B cell (primary cell): ENCODE results near the gene AREL1. TPM values are rescaled to one million over a fixed set of nuclear protein-coding genes. Genes with fewer than 3 reads are reported as not detected.

Source experiments
- ATAC-seq: fragments of 200-7000 bp; cut with Tn5 transposase; one replicate; pipeline ENCODE4 v1.10.0; 2021; ENCODE audit warnings: low read depth, mild to moderate bottlenecking, moderate number of reproducible peaks, moderate library complexity
- CTCF ChIA-PET: fragments of 350-600 bp; sonication (Branson Sonifier 250); formaldehyde crosslinking; loops from one replicate; lab custom pipeline; 2021; ENCODE audit warnings: antibody characterized with exemption, inconsistent platforms; lab: Charles Lee
- POLR2A ChIA-PET: fragments of 350-600 bp; sonication (Branson Sonifier 250); formaldehyde crosslinking; loops from one replicate; lab custom pipeline; 2021; ENCODE audit warnings: antibody characterized with exemption; lab: Charles Lee
- DNase-seq: peaks from one replicate; pipeline ENCODE4 v3.0.0; 2013
- H2AFZ ChIP-seq: 2 replicates; pipeline ENCODE4 v1.6.1; 2012; ENCODE audit warnings: mild to moderate bottlenecking, low read depth, low read length; ENCODE audit not compliant: insufficient read depth, poor library complexity, severe bottlenecking
- H3K27ac ChIP-seq, 2 donors: 1 replicate in 1 of 2; 2 replicates in 1 of 2; pipeline ENCODE4 v1.5.1; 2012 to 2013; ENCODE audit warnings: low read length in 2 of 2, mild to moderate bottlenecking in 2 of 2, moderate library complexity in 1 of 2
- H3K27me3 ChIP-seq, 4 experiments: fragments of 200-600 bp in 1 of 4; sonication (generic) in 1 of 4; replicated peaks in 1 of 4; 1 replicate in 2 of 4; 2 replicates in 2 of 4; pipeline versions ENCODE4 v1.6.1 to v1.7.0; 2013 to 2016; ENCODE audit warnings: low read length in 3 of 4, mild to moderate bottlenecking in 2 of 4, mixed read lengths in 1 of 4, moderate library complexity in 1 of 4; ENCODE audit not compliant: insufficient read depth in 4 of 4, control insufficient read depth in 3 of 4; ENCODE audit errors: control extremely low read depth in 1 of 4
- H3K36me3 ChIP-seq, 2 experiments: replicated peaks in 1 of 2; 1 replicate in 1 of 2; 2 replicates in 1 of 2; pipeline versions ENCODE4 v1.6.1 to v1.7.1; 2013; ENCODE audit warnings: low read length in 1 of 2; ENCODE audit not compliant: insufficient read depth in 2 of 2, control insufficient read depth in 1 of 2; ENCODE audit errors: control extremely low read depth in 1 of 2, extremely low read depth in 1 of 2
- H3K4me1 ChIP-seq, 2 donors: fragments of 200-600 bp in 1 of 2; sonication (generic) in 1 of 2; 1 replicate in 1 of 2; 2 replicates in 1 of 2; pipeline versions ENCODE4 v1.5.1 to v1.6.1; 2013 to 2017; ENCODE audit warnings: low read length in 2 of 2; ENCODE audit not compliant: control insufficient read depth in 2 of 2, insufficient read depth in 2 of 2
- H3K4me2 ChIP-seq: replicated peaks from 2 replicates; pipeline ENCODE3; 2012; ENCODE audit warnings: mild to moderate bottlenecking, low read depth, low read length; ENCODE audit not compliant: poor library complexity, severe bottlenecking
- H3K4me3 ChIP-seq, 5 experiments: fragments of 200-600 bp in 1 of 5; sonication (generic) in 1 of 5; 1 replicate in 3 of 5; 2 replicates in 2 of 5; pipeline versions ENCODE4 v1.5.1 to v1.7.0; 2011 to 2016; ENCODE audit warnings: low read length in 4 of 5, mild to moderate bottlenecking in 4 of 5, low read depth in 2 of 5, control low read depth in 1 of 5, moderate library complexity in 1 of 5; ENCODE audit not compliant: insufficient read depth in 1 of 5; ENCODE audit errors: control extremely low read depth in 1 of 5, extremely low read depth in 1 of 5
- H3K79me2 ChIP-seq: fragments of 200-600 bp; sonication (generic); one replicate; pipeline ENCODE4 v1.6.0; 2016; ENCODE audit warnings: low read length; ENCODE audit not compliant: control insufficient read depth, insufficient read depth
- H3K9ac ChIP-seq: fragments of 200-600 bp; sonication (generic); 2 replicates; pipeline ENCODE4 v1.6.1; 2017; ENCODE audit warnings: mild to moderate bottlenecking, low read length, moderate library complexity
- H3K9me3 ChIP-seq, 3 donors: one replicate each; pipeline versions ENCODE4 v1.6.1 to v1.7.1; 2013; ENCODE audit warnings: low read length in 2 of 3; ENCODE audit not compliant: control insufficient read depth in 2 of 3, insufficient read depth in 1 of 3; ENCODE audit errors: control extremely low read depth in 1 of 3
- H4K20me1 ChIP-seq: 2 replicates; pipeline ENCODE4 v1.6.0; 2012; ENCODE audit warnings: mild to moderate bottlenecking, low read length; ENCODE audit not compliant: insufficient read depth, control insufficient read depth, poor library complexity, severe bottlenecking
- H3K27ac Mint-ChIP-seq: one replicate; pipeline ENCODE4 v1.8.0; 2021; ENCODE audit warnings: mixed read lengths
- H3K27me3 Mint-ChIP-seq: one replicate; pipeline ENCODE4 v1.8.0; 2021; ENCODE audit warnings: mixed read lengths
- H3K4me1 Mint-ChIP-seq: one replicate; pipeline ENCODE4 v1.8.0; 2021; ENCODE audit warnings: mixed read lengths
- H3K4me3 Mint-ChIP-seq: one replicate; pipeline ENCODE4 v1.8.0; 2021; ENCODE audit warnings: mixed read lengths
- H3K9me3 Mint-ChIP-seq: one replicate; pipeline ENCODE4 v1.8.0; 2022; ENCODE audit warnings: mixed read lengths; ENCODE audit not compliant: insufficient read depth
- EZH2 ChIP-seq: IDR thresholded peaks from 2 replicates; pipeline ENCODE4 v1.6.1; 2012; ENCODE audit warnings: borderline replicate concordance, low read depth, mild to moderate bottlenecking, moderate library complexity, low read length; ENCODE audit not compliant: insufficient read depth, poor library complexity, severe bottlenecking
- WGBS: methylation state at CpG from one replicate; pipeline ENCODE4 v1.1.5; 2013; ENCODE audit warnings: missing lambda C conversion rate; ENCODE audit not compliant: insufficient coverage; 5-methylcytosine and 5-hydroxymethylcytosine counted together
- intact Hi-C: fragments of 100-400 bp; cut with micrococcal nuclease; formaldehyde crosslinking; loops from one replicate; pipeline ENCODE4 v1.10.0; 2022
- polyA plus RNA-seq: library from polyadenylated mRNA; depleted of rRNA; stranded (reverse); fragments of >200 nt; gene quantifications from 2 replicates; pipeline ENCODE4 v1.2.3, GENCODE V29; 2012
- total RNA-seq, 2 donors: library from RNA; stranded (reverse); fragments of 120-200 nt in 1 of 2; gene quantifications; 1 replicate in 1 of 2; 2 replicates in 1 of 2; pipeline versions ENCODE4 v1.2.3 to v1.2.4, GENCODE V29; 2013 to 2022
- TF ChIP-seq, protein P1 (sequence below): fragments of 200-600 bp; IDR thresholded peaks from one replicate; pipeline ENCODE4 v1.8.0; 2022; ENCODE audit warnings: antibody characterized with exemption, mild to moderate bottlenecking

The AREL1 gene
- total and polyA plus RNA-seq, 2 donors (not counting 1 experiment from before 2014, with no cell fraction given): 19.2 to 39.4 TPM

DNA sequence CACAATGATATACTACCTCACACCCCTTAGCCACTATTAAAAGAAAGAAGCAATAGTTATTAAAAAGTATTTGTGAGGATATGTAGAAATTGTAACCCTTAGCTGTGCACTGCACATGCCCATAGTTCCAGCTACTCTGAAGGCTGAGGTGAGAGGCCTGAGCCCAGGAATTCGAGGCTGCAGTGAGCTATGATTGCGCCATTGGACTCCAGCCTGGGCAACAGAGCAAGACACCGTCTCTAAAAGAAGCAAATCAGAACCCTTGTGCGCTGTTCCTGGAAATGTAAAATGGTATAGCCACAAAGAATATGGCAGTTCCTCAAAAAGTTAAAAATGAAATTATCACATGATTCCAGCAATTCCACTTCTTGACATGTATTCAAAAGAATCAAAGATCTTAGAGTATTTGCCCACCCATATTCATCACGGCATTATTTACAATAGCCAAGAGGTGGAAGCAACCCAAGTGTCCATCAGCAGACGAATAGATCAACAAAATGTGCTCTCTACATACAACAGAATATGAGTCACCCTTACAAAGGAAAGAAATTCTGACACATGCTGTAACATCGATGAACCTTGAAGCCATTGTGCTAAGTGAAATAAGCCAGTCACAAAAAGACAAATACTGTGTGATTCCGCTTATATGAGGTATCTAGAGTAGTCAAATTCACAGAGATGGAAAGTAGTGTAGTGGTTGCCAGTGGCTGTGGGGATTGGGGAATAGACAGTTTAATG is 26.6 kb upstream of the AREL1 start:
- Histone ChIP-seq H3K27ac (no peak overlapping the region), H3K4me3 (no peak overlapping the region), H3K4me2 (no peak overlapping the region), H2AFZ (no peak overlapping the region), H3K4me1 (no peaks in the 10 kb centered on the region), H3K36me3 (peaks cover 3 to 37% of the 10 kb centered on the region in 2 experiments), H4K20me1 (no peaks in the 10 kb centered on the region), H3K9me3 (no peaks in the 10 kb centered on the region), H3K9ac (no peak overlapping the region), H3K79me2 (no peaks in the 10 kb centered on the region), H3K27me3 (no peaks in the 10 kb centered on the region)
- Mint-ChIP-seq H3K27me3 (no peaks in the 10 kb centered on the region), H3K27ac (no peak overlapping the region), H3K4me3 (no peak overlapping the region), H3K4me1 (no peaks in the 10 kb centered on the region), H3K9me3 (no peaks in the 10 kb centered on the region)
- CTCF ChIA-PET: no interaction called here
- ATAC-seq: no peak
- POLR2A ChIA-PET: no interaction called here
- 97% methylated on average over 3 of the region's 8 CpGs for WGBS
- intact Hi-C loops: no loop called here
- TF ChIP-seq EZH2: no peak
- TF ChIP-seq, protein P1, sequence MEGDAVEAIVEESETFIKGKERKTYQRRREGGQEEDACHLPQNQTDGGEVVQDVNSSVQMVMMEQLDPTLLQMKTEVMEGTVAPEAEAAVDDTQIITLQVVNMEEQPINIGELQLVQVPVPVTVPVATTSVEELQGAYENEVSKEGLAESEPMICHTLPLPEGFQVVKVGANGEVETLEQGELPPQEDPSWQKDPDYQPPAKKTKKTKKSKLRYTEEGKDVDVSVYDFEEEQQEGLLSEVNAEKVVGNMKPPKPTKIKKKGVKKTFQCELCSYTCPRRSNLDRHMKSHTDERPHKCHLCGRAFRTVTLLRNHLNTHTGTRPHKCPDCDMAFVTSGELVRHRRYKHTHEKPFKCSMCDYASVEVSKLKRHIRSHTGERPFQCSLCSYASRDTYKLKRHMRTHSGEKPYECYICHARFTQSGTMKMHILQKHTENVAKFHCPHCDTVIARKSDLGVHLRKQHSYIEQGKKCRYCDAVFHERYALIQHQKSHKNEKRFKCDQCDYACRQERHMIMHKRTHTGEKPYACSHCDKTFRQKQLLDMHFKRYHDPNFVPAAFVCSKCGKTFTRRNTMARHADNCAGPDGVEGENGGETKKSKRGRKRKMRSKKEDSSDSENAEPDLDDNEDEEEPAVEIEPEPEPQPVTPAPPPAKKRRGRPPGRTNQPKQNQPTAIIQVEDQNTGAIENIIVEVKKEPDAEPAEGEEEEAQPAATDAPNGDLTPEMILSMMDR: no peak
- DNase-seq: no peak

DNA sequence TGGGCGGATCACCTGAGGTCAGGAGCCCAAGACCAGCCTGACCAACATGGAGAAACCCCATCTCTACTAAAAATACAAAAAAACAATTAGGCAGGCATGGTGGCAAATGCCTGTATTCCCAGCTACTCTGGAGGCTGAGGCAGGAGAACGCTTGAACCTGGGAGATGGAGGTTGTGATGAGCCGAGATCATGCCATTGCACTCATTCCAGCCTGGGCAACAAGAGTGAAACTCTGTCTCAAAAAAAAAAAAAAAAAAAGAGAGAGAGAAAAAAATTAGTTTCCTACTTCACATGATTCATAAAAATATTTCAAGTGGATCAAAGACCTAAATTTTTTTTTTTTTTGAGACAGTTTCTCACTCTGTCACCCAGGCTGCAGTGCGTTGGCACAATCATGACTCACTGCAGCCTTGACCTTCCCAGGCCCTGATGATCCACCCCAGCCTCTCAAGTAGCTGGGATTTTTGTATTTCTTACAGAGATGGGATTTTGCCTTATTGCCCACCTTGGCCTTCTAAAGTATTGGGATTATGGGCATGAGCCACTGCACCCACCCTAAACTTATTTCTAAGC is 25.0 kb upstream of the AREL1 start:
- Mint-ChIP-seq H3K9me3 (no peaks in the 10 kb centered on the region), H3K27ac (no peak overlapping the region), H3K27me3 (no peaks in the 10 kb centered on the region), H3K4me3 (no peak overlapping the region), H3K4me1 (no peaks in the 10 kb centered on the region)
- ATAC-seq (no peak), DNase-seq (no peak)
- Histone ChIP-seq H3K4me3 (no peak overlapping the region), H3K9me3 (no peaks in the 10 kb centered on the region), H2AFZ (no peak overlapping the region), H3K36me3 (peaks cover 8 to 51% of the 10 kb centered on the region in 2 experiments), H3K4me2 (no peak overlapping the region), H4K20me1 (no peaks in the 10 kb centered on the region), H3K9ac (no peak overlapping the region), H3K27ac (no peak overlapping the region), H3K79me2 (no peaks in the 10 kb centered on the region), H3K27me3 (no peaks in the 10 kb centered on the region), H3K4me1 (no peaks in the 10 kb centered on the region)
- intact Hi-C loops: no loop called here
- no peak for TF ChIP-seq EZH2
- TF ChIP-seq, protein P1: no peak
- CTCF ChIA-PET: no interaction called here
- WGBS: 100% methylated on average over 1 of the region's 4 CpGs
- POLR2A ChIA-PET: no interaction called here
